ENCODE measurements around the gene DGKB.
A peak's percentile ranks its signal among the peaks of the same experiment; 100 is the strongest.

Gene DGKB

GRCh38 chr7:14209896-14210484 lies 692.6 kb downstream of the DGKB start:
- DNase-seq (ENCODE audit: low spot score): no peak

- DNase-seq (ENCODE audit: low spot score): no peak
These were observed 694.8 kb downstream of the DGKB start for GRCh38 chr7:14207711-14208110.

DNA sequence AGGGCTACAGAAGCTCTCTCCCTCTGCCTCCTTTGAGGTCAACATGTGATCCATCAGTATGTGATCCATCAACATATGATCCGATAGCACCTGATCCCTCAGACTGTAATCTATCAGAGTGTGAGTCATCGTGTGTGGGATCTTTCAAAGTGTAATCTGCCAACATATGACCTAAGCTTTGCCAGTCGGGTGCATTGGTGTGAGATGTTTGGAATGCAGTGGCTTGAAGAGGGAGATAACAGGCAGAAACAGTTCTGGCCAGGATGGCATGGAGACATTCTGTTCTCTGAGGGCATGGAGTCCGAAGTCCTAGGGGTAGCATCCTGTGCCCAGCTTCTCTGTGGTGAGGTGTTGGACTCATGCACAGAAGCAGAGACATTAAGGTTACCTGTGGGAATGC lies 695.4 kb downstream of the DGKB start:
- DNase-seq (ENCODE audit: low spot score): no peak

DNA sequence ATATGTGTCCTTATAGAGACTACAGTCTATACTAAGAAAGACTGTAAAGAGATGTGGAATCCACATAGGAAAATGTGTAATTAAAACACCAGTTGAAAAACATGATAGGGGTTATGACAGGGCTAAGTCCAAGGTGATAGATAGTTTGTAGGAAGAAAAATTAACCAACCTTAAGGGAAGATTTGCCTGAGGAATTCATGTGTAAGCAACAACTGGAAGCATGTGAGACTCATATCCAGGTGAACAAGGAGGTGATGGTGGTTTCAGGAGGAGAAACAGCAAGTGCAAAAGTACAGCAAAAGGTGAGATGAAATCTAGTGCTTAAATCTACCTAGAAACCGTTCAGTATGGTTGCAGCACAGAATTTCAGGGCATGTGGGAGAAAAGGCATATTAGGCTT lies 696.4 kb downstream of the DGKB start:
- DNase-seq (ENCODE audit: low spot score): no peak

- no peak for DNase-seq (ENCODE audit: low spot score)
These were observed 701.2 kb downstream of the DGKB start for GRCh38 chr7:14201353-14201752.

GRCh38 chr7:14199336-14199735 lies 703.2 kb downstream of the DGKB start:
- no peak for DNase-seq (ENCODE audit: low spot score)

- DNase-seq (ENCODE audit: low spot score): no peak
These were observed 705.3 kb downstream of the DGKB start for GRCh38 chr7:14197280-14197679.

GRCh38 chr7:14196555-14196954 lies 706.0 kb downstream of the DGKB start:
- DNase-seq (ENCODE audit: low spot score): no peak

DNA sequence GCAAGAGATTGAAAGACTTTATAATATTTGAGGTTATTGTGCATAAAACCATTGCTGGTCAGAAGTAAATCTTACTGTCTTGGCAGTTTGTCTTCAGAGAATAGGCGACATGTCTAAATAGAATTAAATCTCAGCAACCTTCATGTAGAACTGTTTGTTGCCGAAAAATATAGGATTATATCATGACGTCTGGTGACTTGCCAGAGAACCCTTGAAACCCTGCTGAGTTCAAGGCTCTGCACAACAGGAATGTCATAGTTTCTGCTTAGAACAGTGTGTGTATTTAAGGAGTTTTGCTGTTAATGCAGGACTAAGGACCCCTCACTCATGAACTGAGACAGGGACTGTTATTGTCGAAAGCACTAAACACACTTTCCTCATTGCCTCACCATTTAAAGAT lies 706.7 kb downstream of the DGKB start:
- no peak for DNase-seq (ENCODE audit: low spot score)

GRCh38 chr7:14195079-14195478 lies 707.5 kb downstream of the DGKB start:
- no peak for DNase-seq (ENCODE audit: low spot score)

- peak; percentile 37 for DNase-seq (ENCODE audit: low spot score)
These were observed 710.9 kb downstream of the DGKB start for GRCh38 chr7:14191686-14192098.

DNA sequence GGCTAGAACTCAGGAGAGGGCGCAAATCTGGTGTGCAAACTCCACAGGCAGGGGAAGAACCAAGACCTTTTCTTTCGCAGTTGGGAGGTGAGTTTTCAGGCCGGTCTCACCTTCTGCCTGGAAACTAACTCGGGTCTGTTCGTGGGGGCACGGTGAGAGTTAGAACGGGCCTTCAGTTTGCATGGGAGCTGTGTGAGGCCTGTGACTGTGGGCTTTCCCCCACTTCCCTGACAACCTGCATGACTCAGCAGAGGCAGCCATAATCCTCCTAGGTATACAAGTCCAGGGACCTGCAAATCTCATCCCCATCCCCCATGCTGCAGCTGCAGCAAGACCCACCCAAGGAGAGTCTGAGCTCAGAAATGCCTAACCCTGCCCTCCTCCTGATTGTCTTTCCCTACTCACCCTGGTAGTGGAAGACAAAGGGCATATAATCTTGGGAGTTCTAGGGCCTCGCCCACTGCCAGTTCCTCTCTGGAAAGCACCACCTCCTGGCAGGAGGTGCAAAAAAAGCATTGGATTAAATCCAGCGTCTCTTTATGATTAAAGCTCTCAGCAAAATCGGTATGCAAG lies 718.2 kb downstream of the DGKB start:
- DNase-seq (ENCODE audit: low spot score): no peak

DNA sequence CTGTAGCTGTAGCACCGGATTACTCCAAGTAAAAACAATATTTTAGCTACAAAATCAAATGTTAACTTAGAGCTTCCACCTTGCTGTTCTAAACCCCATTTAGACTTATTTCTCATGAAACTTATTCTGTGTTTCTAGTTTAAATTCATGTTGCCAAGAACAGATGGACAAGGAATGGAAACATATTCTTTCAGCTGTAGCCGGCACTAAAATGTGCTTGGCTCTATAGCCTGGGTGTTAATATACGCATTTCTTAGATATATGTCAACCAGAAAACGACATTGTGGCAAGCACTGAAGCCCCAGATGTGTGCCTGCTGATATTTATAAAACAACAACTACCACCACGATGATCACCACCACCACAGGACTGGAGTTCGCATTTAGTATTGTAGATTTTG lies 722.8 kb downstream of the DGKB start:
- DNase-seq (ENCODE audit: low spot score): no peak

GRCh38 chr7:14177876-14178275 lies 724.7 kb downstream of the DGKB start:
- DNase-seq (ENCODE audit: low spot score): no peak

- DNase-seq (ENCODE audit: low spot score): no peak
These were observed 731.7 kb downstream of the DGKB start for GRCh38 chr7:14170872-14171271.

DNA sequence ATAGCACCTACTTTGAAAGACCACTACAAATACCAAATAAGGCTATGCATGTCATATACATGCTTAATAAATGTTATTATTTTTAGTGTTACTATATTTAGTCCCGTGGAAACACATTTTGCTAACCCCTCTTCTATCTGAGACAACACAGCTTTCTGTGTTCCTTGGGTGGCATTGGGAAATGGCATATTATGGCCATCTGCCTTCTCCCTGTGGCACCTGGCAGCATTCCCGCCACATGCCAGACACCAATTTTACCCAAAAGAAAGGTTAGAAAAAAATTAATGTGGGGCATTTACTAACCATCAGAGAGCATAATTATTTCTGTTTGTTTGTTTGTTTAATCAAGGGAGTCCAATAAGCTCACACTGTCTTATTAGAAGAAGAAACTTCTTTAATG lies 744.4 kb downstream of the DGKB start:
- DNase-seq (ENCODE audit: low spot score): no peak

DNA sequence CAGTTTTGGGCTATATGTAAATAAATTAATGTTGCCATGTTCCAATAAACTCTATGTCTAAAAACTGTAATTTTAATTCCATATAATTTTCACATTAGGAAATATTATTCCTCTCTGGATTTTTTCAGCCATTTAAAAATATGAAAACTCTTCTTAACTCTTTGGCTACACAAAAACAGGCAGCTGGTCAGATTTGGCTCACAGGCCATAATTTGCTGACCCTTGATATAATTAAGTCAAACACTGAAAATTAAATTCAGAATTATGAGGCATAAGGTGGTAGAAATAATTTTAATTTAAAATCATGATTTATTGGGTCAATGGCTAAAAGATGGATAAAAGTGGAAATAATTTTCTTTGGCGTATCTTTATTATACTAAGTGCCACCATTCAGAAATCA lies 746.1 kb downstream of the DGKB start:
- DNase-seq (ENCODE audit: low spot score): no peak

GRCh38 chr7:14148974-14149373 lies 753.6 kb downstream of the DGKB start:
- no peak for DNase-seq (ENCODE audit: low spot score)

- DNase-seq (ENCODE audit: low spot score): no peak
These were observed 755.0 kb downstream of the DGKB start for GRCh38 chr7:14147532-14147931.

DNA sequence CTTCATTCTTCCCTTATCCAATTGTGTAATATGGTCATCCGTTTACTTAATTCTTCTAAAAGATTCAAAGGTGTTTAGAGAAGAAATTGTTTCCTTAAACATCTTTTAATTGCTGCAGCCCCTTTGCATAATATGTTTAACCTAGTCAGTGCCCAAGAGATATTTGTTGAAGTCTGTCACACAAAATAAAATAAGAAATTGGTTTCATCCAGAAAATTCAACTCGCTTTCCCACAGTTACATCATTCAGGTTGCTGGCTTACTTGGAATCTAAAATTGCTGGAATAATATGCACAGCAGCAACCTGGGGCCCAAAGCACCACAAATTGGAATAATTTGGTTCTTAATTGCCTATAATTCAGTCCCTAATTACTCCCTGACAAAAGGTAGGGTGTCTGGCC lies 758.0 kb downstream of the DGKB start:
- no peak for DNase-seq (ENCODE audit: low spot score)

- no peak for DNase-seq (ENCODE audit: low spot score)
These were observed 758.4 kb downstream of the DGKB start for GRCh38 chr7:14144109-14144508.

DNA sequence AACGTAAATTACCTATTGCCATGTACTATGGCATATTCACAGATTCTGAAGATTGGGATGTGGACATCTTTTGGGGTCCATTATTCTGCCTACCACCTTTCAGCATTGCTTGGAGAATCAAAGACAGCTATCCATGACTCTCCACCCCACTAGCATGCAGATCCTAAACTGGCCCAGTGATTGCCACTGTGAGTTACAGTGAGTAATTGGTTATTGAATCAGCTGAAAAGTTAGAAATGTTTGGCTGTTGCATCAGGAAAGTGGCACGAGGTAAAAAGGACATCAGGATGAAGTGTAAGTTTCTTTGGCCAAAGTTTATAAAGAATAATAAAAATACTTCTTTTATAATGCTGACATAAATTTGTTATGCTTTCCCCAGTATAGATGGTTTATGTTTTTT lies 764.9 kb downstream of the DGKB start:
- DNase-seq (ENCODE audit: low spot score): no peak

DNA sequence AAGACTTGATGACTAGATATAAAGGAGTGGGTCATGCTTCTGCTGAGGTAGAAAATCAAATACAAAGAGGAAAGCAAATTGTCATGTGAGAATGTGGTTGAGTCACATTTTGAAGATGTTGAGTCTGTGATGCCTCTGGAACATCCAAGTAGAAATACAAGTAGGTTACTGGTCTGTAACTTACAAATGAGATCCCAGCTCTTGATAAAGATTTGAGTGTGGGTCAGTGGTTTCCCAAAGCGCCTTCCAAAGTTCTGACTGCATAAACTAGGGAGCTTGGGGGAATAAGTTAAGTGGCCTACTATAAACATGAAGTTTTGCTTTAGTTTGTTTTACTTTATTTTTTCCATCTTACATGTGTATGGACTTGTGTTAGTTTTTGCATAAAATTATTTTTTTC lies 768.8 kb downstream of the DGKB start:
- no peak for DNase-seq (ENCODE audit: low spot score)

DNA sequence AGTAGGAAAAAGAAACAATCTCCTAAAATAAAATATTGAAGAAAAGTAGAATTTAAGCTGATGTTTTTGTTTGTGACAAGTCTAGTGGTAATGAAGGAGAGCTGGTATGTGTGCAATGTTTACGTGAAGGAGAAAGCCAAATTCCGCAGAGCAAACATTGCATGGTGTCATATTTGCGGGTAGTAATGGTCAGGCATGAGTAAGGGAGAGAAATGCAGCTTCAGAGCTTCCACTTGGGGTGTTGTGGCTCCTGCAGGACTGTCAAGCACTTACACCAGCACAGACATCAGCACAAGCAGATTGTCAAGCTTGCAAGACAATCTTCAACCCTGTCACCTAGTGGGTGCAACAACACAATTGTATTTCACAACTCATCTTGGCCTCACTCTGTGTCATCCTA lies 776.6 kb downstream of the DGKB start:
- DNase-seq (ENCODE audit: low spot score): no peak

GRCh38 chr7:14124716-14125115 lies 777.8 kb downstream of the DGKB start:
- DNase-seq (ENCODE audit: low spot score): no peak

Measured in GM03348 (cell line).